ENCODE measurements around the gene DDX10.
A peak's percentile ranks its signal among the peaks of the same experiment; 100 is the strongest.
"Not testable (repeated sequence)": the region's sequence is repeated elsewhere in the genome, so short reads cannot be mapped to it uniquely, and the experiment has no call there.

The DDX10 gene

DNA sequence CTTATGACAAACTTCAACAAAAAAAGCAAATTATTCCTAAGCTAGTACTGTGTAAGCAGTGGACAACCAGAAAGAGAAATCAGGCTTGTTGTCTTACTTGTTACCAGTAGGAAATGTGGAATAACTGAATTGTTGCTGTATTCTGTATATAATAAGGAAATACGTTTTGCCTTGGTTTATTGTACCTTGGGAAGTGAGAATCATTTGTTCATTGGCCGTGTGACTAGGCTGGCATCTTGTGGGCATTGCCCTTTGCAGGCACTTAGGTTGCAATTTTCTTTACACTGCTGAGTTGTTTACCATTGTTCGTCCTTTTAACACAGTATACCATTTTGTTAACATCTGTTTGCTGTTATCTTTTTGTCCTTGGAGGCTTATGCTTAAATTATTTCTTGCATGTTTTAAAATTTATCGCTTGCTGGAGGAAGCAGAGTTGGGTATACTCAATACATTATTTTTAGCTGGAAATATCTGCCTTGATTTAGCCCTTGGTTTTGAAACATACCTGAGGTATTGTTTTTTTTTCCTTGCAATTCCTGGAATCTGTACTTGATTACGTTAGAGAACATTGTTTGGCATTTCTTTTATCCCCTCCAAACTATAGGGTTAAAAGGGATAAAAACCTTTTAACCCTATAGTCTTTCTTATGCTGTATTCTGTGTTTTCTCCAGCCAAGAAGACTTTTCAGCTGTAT, 109.3 kb downstream of the DDX10 start:
- no peak for DNase-seq (ENCODE audit: low spot score)

DNA sequence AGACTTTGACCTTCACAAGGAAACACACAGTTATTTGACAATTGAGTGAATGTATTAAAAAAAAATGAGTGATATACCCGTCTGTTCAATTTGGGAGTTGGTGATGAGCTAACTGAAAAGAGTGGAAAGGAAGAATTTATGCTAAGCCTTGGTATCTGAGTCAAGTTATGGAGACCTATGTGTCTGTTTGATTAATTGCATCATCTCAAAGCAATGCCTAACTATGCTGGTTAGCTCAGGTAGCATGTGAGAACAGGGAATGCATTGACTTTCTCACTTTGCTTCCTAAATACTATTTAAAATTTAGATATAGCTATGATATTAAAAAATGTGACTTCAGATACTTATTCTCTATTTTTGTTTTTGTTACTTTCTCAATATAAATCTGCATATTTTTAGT, 110.5 kb downstream of the DDX10 start:
- no peak for DNase-seq (ENCODE audit: low spot score)

DNA sequence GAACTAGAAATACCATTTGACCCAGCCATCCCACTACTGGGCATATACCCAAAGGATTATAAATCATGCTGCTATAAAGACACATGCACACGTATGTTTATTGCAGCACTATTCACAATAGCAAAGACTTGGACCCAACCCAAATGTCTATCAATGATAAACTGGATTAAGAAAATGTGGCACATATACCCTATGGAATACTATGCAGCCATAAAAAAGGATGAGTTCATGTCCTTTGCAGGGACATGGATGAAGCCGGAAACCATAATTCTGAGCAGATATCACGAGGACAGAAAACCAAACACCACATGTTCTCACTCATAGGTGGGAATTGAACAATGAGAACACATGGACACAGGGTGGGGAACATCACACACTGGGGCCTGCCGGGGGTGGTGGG, 114.3 kb downstream of the DDX10 start:
- DNase-seq (ENCODE audit: low spot score): not testable (repeated sequence)

DNA sequence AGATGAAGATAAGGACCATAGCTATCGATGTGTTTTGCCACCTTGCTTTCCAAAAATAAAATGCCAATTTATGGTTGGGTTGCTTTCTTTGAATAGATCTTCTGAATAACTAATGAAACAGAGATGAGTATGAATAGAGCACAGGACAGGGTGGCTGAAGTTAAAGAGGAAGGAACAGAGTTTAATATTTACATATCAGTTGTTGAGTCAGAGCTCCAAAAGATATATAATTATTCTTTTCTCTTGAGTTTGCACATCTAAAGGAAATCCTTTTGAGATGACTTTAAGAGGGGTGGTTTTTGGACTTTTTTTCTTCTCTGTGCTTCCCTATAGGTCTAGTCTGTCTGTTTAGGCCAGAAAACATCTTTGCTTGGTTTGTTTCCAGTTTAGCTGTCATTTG, 115.2 kb downstream of the DDX10 start:
- no peak for DNase-seq (ENCODE audit: low spot score)

DNA sequence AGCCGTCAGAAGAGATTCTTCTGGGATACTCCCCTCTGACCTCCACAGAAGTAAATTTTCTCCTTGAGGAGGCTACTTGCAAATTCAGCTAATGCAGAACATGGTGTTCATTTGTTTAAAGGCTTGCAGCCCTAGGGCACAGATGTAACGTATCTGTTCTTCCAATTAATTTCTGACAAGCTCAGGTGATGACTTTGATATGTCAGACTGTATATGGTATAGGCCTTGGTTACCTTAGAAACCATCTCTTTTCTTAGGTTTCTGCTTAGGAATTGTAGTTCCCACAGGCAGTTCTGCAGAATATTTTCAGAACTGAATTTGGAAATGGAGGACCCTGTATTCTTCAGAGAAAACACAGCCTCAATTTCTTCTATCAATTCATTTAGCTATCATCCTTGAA, 117.1 kb downstream of the DDX10 start:
- no peak for DNase-seq (ENCODE audit: low spot score)

DNA sequence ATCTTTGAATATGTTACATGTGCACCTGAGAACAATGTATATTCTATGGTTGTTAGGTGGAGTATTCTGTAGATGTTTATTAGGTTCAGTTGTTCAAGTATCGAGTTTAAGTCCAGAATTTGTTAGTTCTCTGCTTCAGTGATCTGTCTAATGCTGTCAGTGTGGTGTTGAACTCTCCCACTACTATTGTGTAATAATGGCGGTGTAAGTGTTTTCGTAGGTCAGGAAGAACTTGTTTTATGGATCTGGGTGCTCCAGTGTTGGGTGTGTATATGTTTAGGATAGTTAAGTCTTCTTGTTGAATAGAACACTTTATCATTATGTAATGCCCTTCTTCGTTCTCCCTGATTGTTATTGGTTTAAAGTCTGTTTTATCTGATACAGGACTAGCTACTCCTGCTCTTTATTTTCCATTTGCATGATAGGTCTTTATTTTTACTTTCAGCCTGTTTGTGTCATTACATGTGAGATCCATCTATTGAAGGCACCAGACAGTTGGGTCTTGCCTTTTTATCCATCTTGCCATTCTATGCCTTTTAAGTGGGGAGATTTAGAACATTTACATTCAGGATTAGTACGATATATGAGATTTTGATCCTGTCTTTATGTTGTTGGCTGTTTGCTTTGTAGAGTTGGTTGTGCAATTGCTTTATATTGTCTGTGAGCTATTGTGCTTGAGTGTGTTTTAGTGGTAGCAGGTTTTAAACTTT, 121.6 kb downstream of the DDX10 start:
- no peak for DNase-seq (ENCODE audit: low spot score)

DNA sequence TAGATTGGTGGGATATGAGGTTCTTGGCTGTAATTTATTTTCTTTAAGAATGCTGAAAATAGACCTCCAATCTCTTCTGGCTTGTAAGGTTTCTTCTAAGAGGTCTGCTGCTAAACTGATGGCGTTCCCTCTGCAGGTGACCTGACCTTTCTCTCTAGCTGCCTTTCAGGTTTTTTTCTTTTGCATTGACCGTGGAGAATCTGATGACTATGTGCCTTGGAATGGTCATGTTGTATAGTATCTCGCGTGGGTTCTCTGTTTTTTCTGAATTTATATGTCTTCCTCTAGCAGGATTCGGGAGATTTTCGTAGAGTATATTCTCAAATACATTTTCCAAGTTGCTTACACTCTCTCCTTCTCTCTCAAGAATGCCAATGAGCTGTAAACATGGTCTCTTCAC, 122.2 kb downstream of the DDX10 start:
- no peak for DNase-seq (ENCODE audit: low spot score)

DNA sequence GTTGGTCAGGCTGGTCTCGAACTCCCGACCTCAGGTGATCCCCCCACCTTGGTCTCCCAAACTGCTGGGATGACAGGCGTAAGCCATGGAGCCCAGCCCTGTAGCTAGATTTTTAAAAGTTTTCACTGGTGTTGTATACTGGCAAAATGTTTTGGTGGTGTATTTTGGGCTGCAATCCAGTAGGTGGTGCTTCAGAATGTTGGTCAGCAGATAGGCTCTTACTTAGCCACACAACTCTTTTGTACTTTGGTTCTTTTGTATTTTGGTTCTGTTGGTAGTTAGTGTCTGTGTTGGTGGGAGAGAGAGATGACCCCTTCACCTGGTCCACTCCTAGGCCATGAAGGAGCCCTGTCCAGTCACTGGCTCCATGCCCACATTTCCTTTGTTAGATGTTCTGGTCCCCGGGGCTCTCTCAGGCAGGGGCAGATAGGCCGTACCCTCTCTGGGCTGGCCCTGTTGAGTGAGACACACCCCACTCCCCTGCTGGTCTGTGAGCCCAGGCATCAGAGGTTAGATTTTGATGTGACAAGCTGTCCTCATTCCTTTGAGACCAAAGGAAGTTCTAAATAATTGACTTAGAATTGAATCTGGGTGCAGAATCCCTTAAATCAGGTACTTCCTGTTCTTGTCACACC, 123.8 kb downstream of the DDX10 start:
- peak; percentile 20 for DNase-seq (ENCODE audit: low spot score)

DNA sequence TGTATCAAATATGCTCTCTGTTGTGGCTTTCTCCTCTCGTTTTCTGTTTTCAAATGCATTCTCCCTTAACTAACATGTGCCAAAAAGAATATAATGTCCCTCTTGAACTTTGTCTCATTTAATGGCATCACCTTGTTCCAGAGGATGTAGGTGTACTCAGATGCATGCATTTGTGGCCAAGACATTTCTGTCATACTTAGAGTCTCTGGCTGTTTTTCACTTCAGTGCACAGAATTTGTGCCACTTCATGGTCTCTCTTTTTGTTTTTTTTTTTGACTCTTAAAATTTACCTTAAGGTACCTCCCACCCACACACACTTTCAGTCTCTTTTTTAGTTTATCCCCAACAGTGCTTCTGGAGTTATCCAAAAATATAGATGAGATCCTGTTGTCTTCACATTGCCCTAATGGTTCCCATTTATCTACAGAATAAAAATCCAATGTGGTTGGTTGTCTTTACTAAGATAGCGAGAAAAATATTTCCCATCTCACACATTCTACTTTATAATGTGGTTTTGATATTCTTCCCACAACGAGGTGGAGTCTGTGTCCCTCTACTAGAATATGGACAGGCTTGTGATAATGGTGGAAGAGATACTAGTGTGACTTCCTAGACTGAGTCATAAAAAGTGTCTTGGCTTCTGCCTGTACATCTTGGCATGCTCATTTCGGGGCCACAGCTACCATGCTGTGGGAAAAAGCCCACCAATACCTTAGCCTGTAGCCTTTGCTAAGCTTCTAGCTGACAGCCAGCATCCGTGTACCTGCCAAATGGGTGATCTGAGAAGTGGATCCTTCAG, 125.8 kb downstream of the DDX10 start:
- DNase-seq (ENCODE audit: low spot score): no peak

DNA sequence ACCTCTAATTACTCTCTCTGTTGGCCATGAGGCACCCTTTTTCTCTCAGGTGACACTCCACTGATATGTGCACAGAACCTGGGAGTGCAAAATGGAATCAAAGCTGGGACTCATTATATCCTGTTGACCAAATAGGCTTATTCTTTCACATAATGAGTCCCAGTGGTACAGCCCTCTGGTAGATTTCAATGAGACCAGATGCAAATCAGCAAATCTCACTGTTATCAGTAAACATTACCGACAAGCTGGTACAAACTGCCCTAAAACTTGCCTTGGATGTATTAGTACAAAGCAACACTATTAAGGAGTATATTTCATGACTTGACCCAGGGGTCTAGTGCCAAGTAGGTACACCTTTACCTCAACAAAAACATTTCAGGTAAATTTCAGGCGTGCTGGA, 128.3 kb downstream of the DDX10 start:
- no peak for DNase-seq (ENCODE audit: low spot score)

DNA sequence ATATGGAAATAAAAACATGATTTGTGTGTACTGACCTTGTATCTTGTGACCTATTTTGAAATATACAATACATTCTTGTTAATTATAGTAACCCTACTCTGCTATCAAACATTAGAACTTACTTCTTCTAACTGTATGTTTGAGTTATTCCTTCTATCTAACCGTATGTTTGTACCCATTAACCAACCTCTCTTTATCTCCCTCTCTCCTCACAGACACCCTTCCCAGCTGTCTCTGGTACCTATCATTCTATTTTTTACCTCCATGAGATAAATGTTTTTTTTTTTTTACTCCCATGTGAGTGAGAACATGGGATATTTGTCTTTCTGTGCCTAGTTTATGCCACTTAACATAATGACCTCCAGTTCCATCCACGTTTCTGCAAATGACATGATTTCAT, 128.7 kb downstream of the DDX10 start:
- no peak for DNase-seq (ENCODE audit: low spot score)

DNA sequence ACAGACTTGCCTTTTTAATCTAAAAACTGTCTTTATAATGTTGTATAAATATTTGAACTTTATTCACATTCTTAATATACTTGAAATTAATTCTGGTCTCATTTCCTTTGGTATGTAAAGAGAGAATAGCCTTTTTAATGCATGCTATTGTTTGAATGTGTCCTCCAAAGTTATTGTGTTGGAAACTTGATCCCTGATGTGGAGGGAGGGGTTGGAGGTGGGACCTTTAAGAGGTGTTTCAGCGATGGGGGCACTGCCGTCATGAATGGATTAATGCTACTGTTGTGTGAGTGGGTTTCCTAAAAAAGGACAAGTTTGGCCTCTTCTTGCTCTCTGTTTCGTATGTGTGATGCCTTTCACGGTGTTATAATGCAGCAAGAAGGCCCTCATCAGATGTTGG, 131.7 kb downstream of the DDX10 start:
- DNase-seq (ENCODE audit: low spot score): no peak

DNA sequence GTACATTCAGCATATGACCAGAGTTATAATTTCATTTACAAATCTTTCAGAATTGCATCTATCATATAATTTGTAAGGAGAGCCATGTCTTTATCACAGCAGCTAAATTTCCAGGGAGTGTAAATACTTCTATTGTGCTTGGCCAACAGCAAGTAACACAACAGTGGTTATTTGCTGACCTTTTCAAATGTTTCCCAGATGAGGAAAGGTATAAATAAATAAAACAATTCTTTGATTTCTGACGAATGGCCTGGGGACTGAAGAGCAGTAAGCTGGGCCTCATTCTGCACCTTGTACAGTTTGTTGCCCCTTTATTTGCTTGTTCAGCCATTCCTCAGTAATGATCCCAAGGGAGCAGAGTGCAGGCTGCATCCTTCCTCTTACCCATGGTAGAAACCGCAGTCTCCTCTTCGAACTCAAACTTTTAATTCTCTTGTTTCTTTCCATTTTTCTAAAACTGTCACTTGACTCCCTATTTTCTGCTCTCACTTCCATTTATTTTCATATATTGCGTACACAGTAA, 132.8 kb downstream of the DDX10 start:
- no peak for DNase-seq (ENCODE audit: low spot score)

DNA sequence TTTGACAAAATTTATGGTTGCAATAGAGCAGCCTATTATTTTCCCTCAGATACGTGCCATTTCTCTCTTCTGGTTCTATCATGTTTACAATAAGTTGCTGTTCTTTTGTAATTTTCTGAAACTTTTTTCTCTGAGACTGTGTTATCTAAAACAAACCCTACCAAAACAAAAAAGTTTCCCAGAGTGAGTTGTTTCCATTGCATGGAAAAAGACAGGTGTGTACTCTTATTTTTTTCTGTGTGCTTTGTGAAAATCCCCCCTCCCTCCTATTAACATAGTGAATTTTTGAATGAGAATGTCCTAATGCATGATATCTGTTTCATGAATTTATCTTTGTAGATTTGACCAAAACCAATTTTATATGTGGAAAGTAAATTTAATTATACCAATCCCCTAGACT, 137.6 kb downstream of the DDX10 start:
- DNase-seq (ENCODE audit: low spot score): no peak

DNA sequence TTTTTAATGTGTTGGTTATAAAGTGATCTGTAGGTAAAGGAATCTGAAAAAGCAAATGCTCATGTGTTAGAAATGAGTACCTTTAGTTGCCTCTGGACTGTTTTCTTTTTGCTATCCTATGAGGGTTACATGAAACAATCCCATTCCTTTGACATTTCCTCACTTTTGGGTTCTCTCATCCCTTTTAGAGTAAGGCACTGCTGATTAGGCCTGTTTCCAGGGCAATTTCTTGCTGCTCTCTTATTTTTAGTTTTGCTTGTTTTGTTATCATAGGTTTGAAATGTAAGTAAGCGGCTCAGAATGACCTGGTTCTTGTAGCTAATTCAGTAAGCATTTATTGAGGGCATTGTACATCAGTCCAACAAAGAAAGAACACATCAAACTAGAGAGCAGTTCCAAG, 138.9 kb downstream of the DDX10 start:
- DNase-seq (ENCODE audit: low spot score): no peak

DNA sequence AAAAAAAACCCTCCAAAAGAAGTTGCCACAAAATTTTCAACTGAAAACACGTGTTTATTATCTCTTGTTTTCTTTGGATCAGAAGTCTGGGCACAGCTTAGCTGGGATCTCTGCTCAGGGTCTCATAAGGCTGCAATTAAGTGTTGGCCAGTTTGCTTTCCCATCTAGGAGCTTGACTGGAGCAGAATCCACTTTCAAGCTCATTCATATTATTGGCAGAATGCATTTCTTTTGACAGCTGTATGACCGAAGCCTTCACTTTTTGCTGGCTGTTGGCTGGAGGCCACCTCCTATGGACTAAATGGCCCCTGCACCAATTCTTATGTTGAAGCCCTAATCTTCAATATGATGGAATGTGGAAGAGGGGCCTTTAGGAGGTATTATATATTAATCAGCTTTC, 139.6 kb downstream of the DDX10 start:
- no peak for DNase-seq (ENCODE audit: low spot score)

DNA sequence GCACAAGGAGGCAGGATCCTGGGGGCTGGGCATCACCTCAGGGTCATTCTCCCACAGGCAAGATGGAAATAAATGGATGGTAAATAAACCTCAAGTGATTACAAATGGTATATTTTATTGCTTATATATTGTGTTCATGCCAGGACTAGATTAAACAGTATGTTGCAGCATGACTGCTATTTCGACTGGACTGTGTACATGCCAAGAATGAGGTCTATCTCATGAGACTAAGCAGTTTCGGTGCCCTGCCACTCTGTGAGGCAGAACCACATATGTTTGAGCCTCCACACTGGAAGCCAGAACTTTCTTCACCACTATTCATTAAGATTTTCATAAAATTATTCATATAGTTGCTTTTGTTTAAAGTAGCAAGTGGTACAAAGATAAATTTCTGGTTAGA, 140.2 kb downstream of the DDX10 start:
- no peak for DNase-seq (ENCODE audit: low spot score)

DNA sequence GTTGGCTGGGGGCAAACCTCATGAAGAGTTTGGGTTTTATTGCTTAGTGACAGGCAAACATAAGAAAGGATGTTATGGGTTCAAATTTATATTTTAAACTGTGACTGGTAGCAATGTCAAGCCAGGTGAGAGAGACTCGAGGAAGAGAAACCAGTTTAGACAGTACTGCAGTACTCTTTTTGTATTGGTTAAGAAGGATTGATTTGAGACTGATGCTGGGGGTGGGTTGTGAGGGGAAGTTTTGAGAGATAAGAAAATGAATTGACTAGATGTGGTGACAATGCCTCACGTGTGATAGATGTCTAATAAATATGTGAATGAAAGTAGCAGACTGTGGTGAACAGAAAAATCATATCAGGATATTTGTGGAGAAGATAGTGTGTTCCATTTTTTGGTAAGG, 142.4 kb downstream of the DDX10 start:
- no peak for DNase-seq (ENCODE audit: low spot score)

DNA sequence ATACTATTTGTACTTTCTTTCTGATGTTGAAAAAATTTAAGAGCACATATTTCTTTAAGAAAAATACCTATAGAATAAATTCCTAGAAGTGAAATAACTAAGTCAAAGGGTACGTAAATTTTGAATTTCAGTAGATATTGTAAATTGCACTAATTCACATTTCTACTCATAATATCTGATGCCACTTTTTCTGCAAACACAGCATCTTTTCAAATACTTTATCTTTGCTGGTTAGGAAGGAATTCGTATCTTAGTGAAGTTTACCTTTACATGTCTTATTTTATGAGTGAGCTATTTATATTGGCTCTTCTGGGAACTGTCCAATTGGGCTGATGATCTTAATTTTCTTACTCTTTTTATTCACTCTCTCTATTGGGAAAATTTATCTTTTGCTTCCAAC, 148.2 kb downstream of the DDX10 start:
- DNase-seq (ENCODE audit: low spot score): no peak

DNA sequence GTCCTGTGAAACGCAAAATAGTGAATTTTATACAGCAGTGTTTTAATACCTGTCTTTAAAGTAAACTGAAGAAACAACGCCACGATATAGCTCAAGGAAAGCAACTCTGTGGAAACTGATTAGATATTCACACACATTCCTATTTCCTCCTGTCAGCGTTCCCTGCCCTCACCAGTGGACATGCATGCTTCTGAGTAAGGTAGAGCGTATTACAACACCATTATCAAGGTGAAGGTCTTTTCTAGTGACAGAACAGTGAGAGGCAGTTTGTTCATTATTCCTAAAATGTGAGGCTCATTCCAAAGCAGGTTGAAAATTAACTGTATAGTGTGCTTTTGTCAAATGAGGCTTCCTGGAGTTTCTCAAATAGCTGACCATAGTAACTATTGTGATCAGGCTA, 153.1 kb downstream of the DDX10 start:
- DNase-seq (ENCODE audit: low spot score): no peak

DNA sequence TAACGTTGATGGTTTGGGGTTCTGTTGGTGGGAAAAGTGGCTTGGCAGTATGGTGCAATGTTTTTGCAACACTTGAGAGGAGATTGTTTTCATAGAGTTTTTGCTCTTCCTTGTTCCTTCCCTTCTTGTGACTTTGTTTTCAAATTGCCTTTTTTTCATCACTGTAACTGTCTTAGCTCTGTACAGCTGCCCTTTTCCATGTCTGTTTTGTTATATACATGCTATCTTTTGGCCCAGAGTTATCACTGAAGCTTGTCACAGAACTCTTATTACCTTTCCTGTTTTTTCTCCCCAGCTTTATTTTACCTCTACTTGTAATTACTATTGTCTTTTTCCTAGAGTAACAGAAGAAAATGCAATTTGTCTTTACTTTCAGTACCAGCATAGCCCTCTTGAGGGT, 154.1 kb downstream of the DDX10 start:
- DNase-seq (ENCODE audit: low spot score): no peak

DNA sequence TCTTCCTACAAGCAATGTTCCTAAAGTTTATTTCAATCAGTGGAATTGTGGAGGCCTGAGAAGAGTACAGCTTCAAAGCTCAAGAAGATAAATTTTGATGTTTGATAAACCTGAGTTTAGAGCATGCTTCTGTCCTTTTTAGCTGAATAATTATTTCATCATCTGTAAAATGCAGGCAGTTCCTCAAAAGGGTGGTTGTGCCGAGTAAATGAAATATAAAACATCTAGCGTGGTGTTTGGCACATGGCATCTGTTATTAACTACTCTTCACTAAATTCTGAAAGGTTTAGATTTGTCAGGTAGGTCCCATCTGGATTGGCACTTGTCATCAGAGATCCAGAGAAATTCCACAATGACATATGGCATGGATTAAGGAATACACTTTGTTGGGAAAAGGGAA, 155.1 kb downstream of the DDX10 start:
- DNase-seq (ENCODE audit: low spot score): no peak

DNA sequence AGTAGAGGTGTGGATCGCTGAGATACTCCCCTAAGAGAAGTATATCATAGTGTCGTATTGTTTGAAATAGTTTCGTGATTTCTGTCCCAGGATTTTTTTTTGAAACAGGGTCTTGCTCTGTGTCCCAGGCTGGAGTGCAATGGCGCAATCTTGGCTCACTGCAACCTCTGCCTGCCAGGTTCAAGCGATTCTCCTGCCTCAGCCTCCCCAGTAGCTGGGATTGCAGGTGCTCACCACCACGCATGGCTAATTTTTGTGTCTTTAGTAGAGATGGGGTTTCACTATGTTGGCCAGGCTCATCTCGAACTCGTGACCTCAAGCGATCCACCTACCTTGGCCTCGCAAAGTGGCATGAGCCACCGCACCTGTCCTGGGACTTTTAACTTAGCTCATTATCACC, 159.1 kb downstream of the DDX10 start:
- DNase-seq (ENCODE audit: low spot score): not testable (repeated sequence)
